Liver (tissue), 3 donors: ENCODE measurements around the gene RNF141.

ENCODE experiments used
- CTCF ChIP-seq: fragments of 150-350 bp; IDR thresholded peaks from 2 replicates; pipeline ENCODE4 v1.5.1; 2017; ENCODE audit warnings: improper control_type of control experiment, low read depth, low read length; ENCODE audit not compliant: missing input control
- GABPA ChIP-seq, 2 donors: IDR thresholded peaks in 1 of 2; conservative IDR thresholded peaks in 1 of 2; 2 replicates each; pipeline ENCODE4 v1.6.1; 2016; ENCODE audit warnings: antibody characterized with exemption in 2 of 2, mild to moderate bottlenecking in 1 of 2, moderate library complexity in 1 of 2
- HNF4G ChIP-seq: IDR thresholded peaks from 2 replicates; pipeline ENCODE4 v1.6.1; 2016; ENCODE audit warnings: antibody characterized with exemption
- JUND ChIP-seq, 2 donors: IDR thresholded peaks; 2 replicates each; pipeline ENCODE4 v1.6.1; 2016; ENCODE audit warnings: antibody characterized with exemption in 2 of 2
- MAX ChIP-seq: IDR thresholded peaks from 2 replicates; pipeline ENCODE4 v1.6.1; 2016; ENCODE audit warnings: antibody characterized with exemption
- RAD21 ChIP-seq, 2 donors: IDR thresholded peaks; 2 replicates each; pipeline ENCODE4 v1.6.1; 2016; ENCODE audit warnings: antibody characterized with exemption in 2 of 2, mild to moderate bottlenecking in 2 of 2
- REST ChIP-seq: IDR thresholded peaks from 2 replicates; pipeline ENCODE4 v1.6.1; 2016; ENCODE audit warnings: antibody characterized with exemption, mild to moderate bottlenecking
- TAF1 ChIP-seq: conservative IDR thresholded peaks from 2 replicates; pipeline ENCODE4 v1.6.1; 2016; ENCODE audit warnings: antibody characterized with exemption, mild to moderate bottlenecking
- YY1 ChIP-seq: IDR thresholded peaks from 2 replicates; pipeline ENCODE4 v1.6.1; 2016; ENCODE audit warnings: antibody characterized with exemption, mild to moderate bottlenecking
- donor health status: healthy.
- donor health status: healthy.

- TF ChIP-seq CTCF (no peak), RAD21 (IDR thresholded peaks at IDR 0.05) (no peak), TAF1 (no peak), GABPA (IDR thresholded peaks at IDR 0.05 in 1 of 2, conservative IDR thresholded peaks at IDR 0.05 in 1 of 2) (no peak), JUND (IDR thresholded peaks at IDR 0.05) (no peak), MAX (no peak), YY1 (no peak), HNF4G (no peak), REST (no peak)
Observed at GRCh38 chr11:10487002-10487647, 53.9 kb downstream of the RNF141 start.
